HCT116 (cell line): ENCODE data around the gene TMEM208.

Source experiments
- ATF3 ChIP-seq: IDR thresholded peaks from 2 replicates; pipeline ENCODE4 v1.6.1; 2012
- CEBPB ChIP-seq: IDR thresholded peaks from 2 replicates; pipeline ENCODE4 v1.6.1; 2012; ENCODE audit warnings: low read depth
- CTCF ChIP-seq, 3 experiments: fragments of 200-600 bp in 1 of 3; sonication (generic) in 1 of 3; IDR thresholded peaks in 2 of 3; conservative IDR thresholded peaks in 1 of 3; 2 replicates each; pipeline ENCODE4 v1.5.1; 2012 to 2017; ENCODE audit warnings: low read depth in 2 of 3, low read length in 2 of 3, antibody characterized with exemption in 1 of 3, borderline replicate concordance in 1 of 3, control low read depth in 1 of 3, mild to moderate bottlenecking in 1 of 3, mixed read lengths in 1 of 3, mixed run types in 1 of 3, moderate library complexity in 1 of 3; ENCODE audit not compliant: insufficient read depth in 1 of 3
- MAX ChIP-seq: IDR thresholded peaks from 2 replicates; pipeline ENCODE4 v1.6.1; 2012
- POLR2A ChIP-seq: IDR thresholded peaks from 2 replicates; pipeline ENCODE4 v1.7.0; 2011; ENCODE audit warnings: borderline replicate concordance; ENCODE audit not compliant: insufficient read depth, insufficient read length; ENCODE audit errors: extremely low read depth
- YY1 ChIP-seq: IDR thresholded peaks from 2 replicates; pipeline ENCODE4 v1.6.1; 2011; ENCODE audit warnings: low read length, low read depth, moderate library complexity, mild to moderate bottlenecking; ENCODE audit not compliant: insufficient replicate concordance; ENCODE audit errors: extremely low read depth

GRCh38 chr16:67226295-67226803 is 581 bp upstream of the TMEM208 start:
- no peak for TF ChIP-seq CEBPB
- TF ChIP-seq POLR2A = no peak
- TF ChIP-seq CTCF (IDR thresholded peaks at IDR 0.05 in 2 of 3, conservative IDR thresholded peaks at IDR 0.05 in 1 of 3; ENCODE audit: borderline replicate concordance in 1 of 3, insufficient read depth in 1 of 3, low read depth in 2 of 3, low read length in 2 of 3) = no peak
- no peak for TF ChIP-seq MAX
- TF ChIP-seq YY1 = no peak
- TF ChIP-seq ATF3 = no peak
